Measurements from ENCODE around the gene ZBTB20.

DNA sequence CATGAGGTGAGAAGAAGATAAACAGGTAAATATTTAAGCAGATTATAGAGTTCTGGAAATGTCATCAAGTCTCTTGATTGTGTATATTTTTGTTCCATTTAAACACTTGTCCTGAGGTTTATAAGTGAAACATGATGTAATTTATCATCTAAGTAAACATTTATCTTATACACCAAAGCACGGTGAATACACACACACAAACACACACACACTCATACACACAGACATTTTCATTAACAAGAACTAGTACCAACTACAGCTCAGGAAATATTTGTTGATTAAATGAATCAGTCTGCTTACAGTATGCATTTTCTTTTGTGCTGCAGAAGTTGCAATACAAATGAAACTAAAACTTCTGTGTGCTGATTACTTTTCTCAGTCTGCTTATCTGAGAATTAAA lies 357.3 kb downstream of the ZBTB20 start:
- TF ChIP-seq, protein P1, sequence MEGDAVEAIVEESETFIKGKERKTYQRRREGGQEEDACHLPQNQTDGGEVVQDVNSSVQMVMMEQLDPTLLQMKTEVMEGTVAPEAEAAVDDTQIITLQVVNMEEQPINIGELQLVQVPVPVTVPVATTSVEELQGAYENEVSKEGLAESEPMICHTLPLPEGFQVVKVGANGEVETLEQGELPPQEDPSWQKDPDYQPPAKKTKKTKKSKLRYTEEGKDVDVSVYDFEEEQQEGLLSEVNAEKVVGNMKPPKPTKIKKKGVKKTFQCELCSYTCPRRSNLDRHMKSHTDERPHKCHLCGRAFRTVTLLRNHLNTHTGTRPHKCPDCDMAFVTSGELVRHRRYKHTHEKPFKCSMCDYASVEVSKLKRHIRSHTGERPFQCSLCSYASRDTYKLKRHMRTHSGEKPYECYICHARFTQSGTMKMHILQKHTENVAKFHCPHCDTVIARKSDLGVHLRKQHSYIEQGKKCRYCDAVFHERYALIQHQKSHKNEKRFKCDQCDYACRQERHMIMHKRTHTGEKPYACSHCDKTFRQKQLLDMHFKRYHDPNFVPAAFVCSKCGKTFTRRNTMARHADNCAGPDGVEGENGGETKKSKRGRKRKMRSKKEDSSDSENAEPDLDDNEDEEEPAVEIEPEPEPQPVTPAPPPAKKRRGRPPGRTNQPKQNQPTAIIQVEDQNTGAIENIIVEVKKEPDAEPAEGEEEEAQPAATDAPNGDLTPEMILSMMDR (IDR thresholded peaks at IDR 0.05): no peak
- TF ChIP-seq POLR2A (IDR thresholded peaks at IDR 0.05): no peak

Data from thyroid gland (tissue), 4 donors.